ENCODE measurements around the gene LPP. TPM values are rescaled to one million over a fixed set of nuclear protein-coding genes. Genes with fewer than 3 reads are reported as not detected.

Gene LPP
- polyA plus RNA-seq, 1 donor (not counting 4 experiments of a cell fraction or from before 2014, with no cell fraction given) = 16.0 TPM

- H3K4me1 ChIP-seq (ENCODE audit: control insufficient read depth, extremely low read depth, insufficient read depth, low read length) = no peaks in the 10 kb centered on the region
- H3K9me3 ChIP-seq (ENCODE audit: control insufficient read depth, low read depth, low read length) = no peaks in the 10 kb centered on the region
- dilution Hi-C loops (cut with MboI; ENCODE audit: extremely low pct_ligation_motif_present, low sequenced_read_pairs) = loop anchor here (25.0 kb wide), 1 partner anchor 1192 kb away; the partner anchor contains the start of gene BCL6
- no peaks in the 10 kb centered on the region for H3K36me3 ChIP-seq (ENCODE audit: control insufficient read depth in 2 of 2, extremely low read depth in 1 of 2, insufficient read depth in 2 of 2, low read length in 2 of 2)
- TF ChIP-seq, protein P1, sequence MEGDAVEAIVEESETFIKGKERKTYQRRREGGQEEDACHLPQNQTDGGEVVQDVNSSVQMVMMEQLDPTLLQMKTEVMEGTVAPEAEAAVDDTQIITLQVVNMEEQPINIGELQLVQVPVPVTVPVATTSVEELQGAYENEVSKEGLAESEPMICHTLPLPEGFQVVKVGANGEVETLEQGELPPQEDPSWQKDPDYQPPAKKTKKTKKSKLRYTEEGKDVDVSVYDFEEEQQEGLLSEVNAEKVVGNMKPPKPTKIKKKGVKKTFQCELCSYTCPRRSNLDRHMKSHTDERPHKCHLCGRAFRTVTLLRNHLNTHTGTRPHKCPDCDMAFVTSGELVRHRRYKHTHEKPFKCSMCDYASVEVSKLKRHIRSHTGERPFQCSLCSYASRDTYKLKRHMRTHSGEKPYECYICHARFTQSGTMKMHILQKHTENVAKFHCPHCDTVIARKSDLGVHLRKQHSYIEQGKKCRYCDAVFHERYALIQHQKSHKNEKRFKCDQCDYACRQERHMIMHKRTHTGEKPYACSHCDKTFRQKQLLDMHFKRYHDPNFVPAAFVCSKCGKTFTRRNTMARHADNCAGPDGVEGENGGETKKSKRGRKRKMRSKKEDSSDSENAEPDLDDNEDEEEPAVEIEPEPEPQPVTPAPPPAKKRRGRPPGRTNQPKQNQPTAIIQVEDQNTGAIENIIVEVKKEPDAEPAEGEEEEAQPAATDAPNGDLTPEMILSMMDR (optimal IDR thresholded peaks at IDR 0.05 in 1 of 3, IDR thresholded peaks at IDR 0.05 in 1 of 3, conservative IDR thresholded peaks at IDR 0.05 in 1 of 3; ENCODE audit: extremely low read depth in 1 of 3, insufficient read depth in 2 of 3, low read length in 3 of 3) = peak in 2 of 3 experiments; percentile 27 to 61
- TF ChIP-seq EZH2 (IDR thresholded peaks at IDR 0.05; ENCODE audit: low read length) = no peak
- no peak overlapping the region for H2AFZ ChIP-seq (ENCODE audit: control insufficient read depth, low read length)
- no peak overlapping the region for H3K4me2 ChIP-seq (ENCODE audit: control insufficient read depth, extremely low read depth, insufficient read depth, low read depth, low read length)
- FAIRE-seq = peak; percentile 43
- H3K9ac ChIP-seq (ENCODE audit: control insufficient read depth, extremely low read depth, insufficient read depth, low read length) = no peak overlapping the region
- H3K27me3 ChIP-seq (ENCODE audit: control insufficient read depth, extremely low read depth, insufficient read depth, low read length) = no peaks in the 10 kb centered on the region
- H3K79me2 ChIP-seq (ENCODE audit: control insufficient read depth, insufficient read depth, low read length) = no peaks in the 10 kb centered on the region
- no peak overlapping the region for H3K27ac ChIP-seq (ENCODE audit: control insufficient read depth, insufficient read depth, low read length)
- H4K20me1 ChIP-seq (ENCODE audit: control insufficient read depth, extremely low read depth, insufficient read depth, low read length) = no peaks in the 10 kb centered on the region
- no peaks in the 10 kb centered on the region for H3K9me1 ChIP-seq (ENCODE audit: control insufficient read depth, extremely low read depth, insufficient read depth, low read length)
- no peak for DNase-seq (ENCODE audit: low read depth, low spot score)
- no peak overlapping the region for H3K4me3 ChIP-seq (ENCODE audit: control insufficient read depth in 2 of 3, extremely low read depth in 1 of 3, insufficient read depth in 2 of 3, low read depth in 1 of 3, low read length in 3 of 3)
Measured at GRCh38 chr3:188929137-188929536, 775.2 kb downstream of the LPP start.

DNA sequence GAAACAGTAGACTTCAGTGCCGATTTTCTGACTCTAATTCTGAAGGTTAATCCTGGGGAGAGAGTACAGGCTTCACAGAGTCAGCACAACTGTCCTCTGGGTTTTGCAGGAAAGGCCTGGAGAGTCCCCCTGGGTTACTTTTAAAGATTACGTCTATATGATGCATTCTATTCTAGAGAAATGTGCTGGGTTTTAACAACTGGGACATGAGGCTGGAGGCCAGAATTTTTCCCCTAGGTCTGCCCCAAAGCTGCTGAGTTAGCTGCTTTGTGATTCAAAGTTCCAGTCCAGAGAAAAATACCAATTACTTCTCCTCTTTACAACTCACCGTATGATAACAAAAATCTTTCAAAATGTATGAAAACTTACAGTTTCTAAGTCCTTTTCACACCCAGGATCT is 777.1 kb downstream of the LPP start:
- Histone ChIP-seq H3K4me1 (ENCODE audit: control insufficient read depth, extremely low read depth, insufficient read depth, low read length) (no peaks in the 10 kb centered on the region), H3K4me3 (ENCODE audit: control insufficient read depth in 2 of 3, extremely low read depth in 1 of 3, insufficient read depth in 2 of 3, low read depth in 1 of 3, low read length in 3 of 3) (no peak overlapping the region), H3K36me3 (ENCODE audit: control insufficient read depth in 2 of 2, extremely low read depth in 1 of 2, insufficient read depth in 2 of 2, low read length in 2 of 2) (no peaks in the 10 kb centered on the region), H2AFZ (ENCODE audit: control insufficient read depth, low read length) (no peak overlapping the region), H3K79me2 (ENCODE audit: control insufficient read depth, insufficient read depth, low read length) (no peaks in the 10 kb centered on the region), H3K9me1 (ENCODE audit: control insufficient read depth, extremely low read depth, insufficient read depth, low read length) (no peaks in the 10 kb centered on the region), H3K27ac (ENCODE audit: control insufficient read depth, insufficient read depth, low read length) (no peak overlapping the region), H3K4me2 (ENCODE audit: control insufficient read depth, extremely low read depth, insufficient read depth, low read depth, low read length) (no peak overlapping the region), H4K20me1 (ENCODE audit: control insufficient read depth, extremely low read depth, insufficient read depth, low read length) (no peaks in the 10 kb centered on the region), H3K27me3 (ENCODE audit: control insufficient read depth, extremely low read depth, insufficient read depth, low read length) (no peaks in the 10 kb centered on the region), H3K9ac (ENCODE audit: control insufficient read depth, extremely low read depth, insufficient read depth, low read length) (no peak overlapping the region), H3K9me3 (ENCODE audit: control insufficient read depth, low read depth, low read length) (no peaks in the 10 kb centered on the region)
- TF ChIP-seq, protein P1 (optimal IDR thresholded peaks at IDR 0.05 in 1 of 3, IDR thresholded peaks at IDR 0.05 in 1 of 3, conservative IDR thresholded peaks at IDR 0.05 in 1 of 3; ENCODE audit: extremely low read depth in 1 of 3, insufficient read depth in 2 of 3, low read length in 3 of 3) = no peak
- no peak for TF ChIP-seq EZH2 (IDR thresholded peaks at IDR 0.05; ENCODE audit: low read length)
- dilution Hi-C loops (cut with MboI; ENCODE audit: extremely low pct_ligation_motif_present, low sequenced_read_pairs) = loop anchor here (25.0 kb wide), 1 partner anchor 1194 kb away; the partner anchor contains the start of gene BCL6
- no peak for DNase-seq (ENCODE audit: low read depth, low spot score)
- FAIRE-seq = no peak

Measured in keratinocyte (primary cell).